Parathyroid adenoma (tissue), 2 donors: Measurements from ENCODE around the gene DCHS2.

Source experiments
- H2AFZ ChIP-seq: fragments of 300-600 bp; sonication (generic); one replicate; pipeline ENCODE4 v1.7.0; 2017; ENCODE audit warnings: antibody characterized with exemption, mild to moderate bottlenecking
- H3K27ac ChIP-seq: fragments of 300-600 bp; sonication (generic); one replicate; pipeline ENCODE4 v1.7.0; 2017
- H3K27me3 ChIP-seq: fragments of 300-600 bp; sonication (generic); one replicate; pipeline ENCODE4 v1.7.0; 2017; ENCODE audit warnings: low read length; ENCODE audit not compliant: control insufficient read depth, insufficient read depth
- H3K36me3 ChIP-seq: fragments of 300-600 bp; sonication (generic); one replicate; pipeline ENCODE4 v1.7.0; 2017; ENCODE audit warnings: low read length; ENCODE audit not compliant: control insufficient read depth, insufficient read depth
- H3K4me1 ChIP-seq: fragments of 300-600 bp; sonication (generic); one replicate; pipeline ENCODE4 v1.7.0; 2017; ENCODE audit warnings: control low read depth
- H3K4me2 ChIP-seq: fragments of 300-600 bp; sonication (generic); one replicate; pipeline ENCODE4 v1.7.0; 2017; ENCODE audit warnings: low read length
- H3K4me3 ChIP-seq: fragments of 300-600 bp; sonication (generic); one replicate; pipeline ENCODE4 v1.7.0; 2017; ENCODE audit warnings: low read depth, low read length
- H3K79me2 ChIP-seq: fragments of 300-600 bp; sonication (generic); one replicate; pipeline ENCODE4 v1.7.0; 2017; ENCODE audit warnings: control low read depth
- H3K9ac ChIP-seq: fragments of 300-600 bp; sonication (generic); one replicate; pipeline ENCODE4 v1.7.0; 2017; ENCODE audit warnings: mild to moderate bottlenecking
- H3K9me3 ChIP-seq: fragments of 300-600 bp; sonication (generic); one replicate; pipeline ENCODE4 v1.7.0; 2017; ENCODE audit warnings: low read length; ENCODE audit not compliant: control insufficient read depth
- CTCF ChIP-seq: fragments of 300-600 bp; sonication (generic); IDR thresholded peaks from one replicate; pipeline ENCODE4 v1.7.0; 2017; ENCODE audit warnings: antibody characterized with exemption, mild to moderate bottlenecking
- donor health status: primary hyperparathyroidism.

Gene DCHS2

GRCh38 chr4:154189346-154189745 lies 302.3 kb downstream of the DCHS2 start:
- no peak overlapping the region for H3K9ac ChIP-seq
- H2AFZ ChIP-seq, result no peak overlapping the region
- no peak overlapping the region for H3K4me3 ChIP-seq
- H3K27me3 ChIP-seq, result no peaks in the 10 kb centered on the region
- H3K79me2 ChIP-seq, result no peaks in the 10 kb centered on the region
- no peaks in the 10 kb centered on the region for H3K36me3 ChIP-seq
- no peak for TF ChIP-seq CTCF
- no peaks in the 10 kb centered on the region for H3K9me3 ChIP-seq
- no peak overlapping the region for H3K4me2 ChIP-seq
- no peak overlapping the region for H3K27ac ChIP-seq
- no peaks in the 10 kb centered on the region for H3K4me1 ChIP-seq

GRCh38 chr4:154186888-154187287 lies 304.7 kb downstream of the DCHS2 start:
- Histone ChIP-seq H3K27me3 (no peaks in the 10 kb centered on the region), H3K9ac (no peak overlapping the region), H3K36me3 (no peaks in the 10 kb centered on the region), H3K9me3 (no peaks in the 10 kb centered on the region), H3K4me2 (no peak overlapping the region), H3K4me3 (no peak overlapping the region), H3K27ac (no peak overlapping the region), H3K4me1 (no peaks in the 10 kb centered on the region), H3K79me2 (no peaks in the 10 kb centered on the region), H2AFZ (no peak overlapping the region)
- TF ChIP-seq CTCF, result no peak

GRCh38 chr4:154186035-154186434 lies 305.6 kb downstream of the DCHS2 start:
- Histone ChIP-seq H3K9me3 (no peaks in the 10 kb centered on the region), H3K36me3 (no peaks in the 10 kb centered on the region), H3K4me3 (no peak overlapping the region), H2AFZ (no peak overlapping the region), H3K27me3 (no peaks in the 10 kb centered on the region), H3K4me1 (no peaks in the 10 kb centered on the region), H3K9ac (no peak overlapping the region), H3K27ac (no peak overlapping the region), H3K79me2 (no peaks in the 10 kb centered on the region), H3K4me2 (no peak overlapping the region)
- no peak for TF ChIP-seq CTCF

- Histone ChIP-seq H3K4me1 (no peaks in the 10 kb centered on the region), H3K9ac (no peak overlapping the region), H3K79me2 (no peaks in the 10 kb centered on the region), H3K4me2 (no peak overlapping the region), H3K4me3 (no peak overlapping the region), H2AFZ (no peak overlapping the region), H3K27me3 (no peaks in the 10 kb centered on the region), H3K9me3 (no peaks in the 10 kb centered on the region), H3K27ac (no peak overlapping the region), H3K36me3 (no peaks in the 10 kb centered on the region)
- TF ChIP-seq CTCF, result no peak
Observed at GRCh38 chr4:154184238-154184637, 307.4 kb downstream of the DCHS2 start.

DNA sequence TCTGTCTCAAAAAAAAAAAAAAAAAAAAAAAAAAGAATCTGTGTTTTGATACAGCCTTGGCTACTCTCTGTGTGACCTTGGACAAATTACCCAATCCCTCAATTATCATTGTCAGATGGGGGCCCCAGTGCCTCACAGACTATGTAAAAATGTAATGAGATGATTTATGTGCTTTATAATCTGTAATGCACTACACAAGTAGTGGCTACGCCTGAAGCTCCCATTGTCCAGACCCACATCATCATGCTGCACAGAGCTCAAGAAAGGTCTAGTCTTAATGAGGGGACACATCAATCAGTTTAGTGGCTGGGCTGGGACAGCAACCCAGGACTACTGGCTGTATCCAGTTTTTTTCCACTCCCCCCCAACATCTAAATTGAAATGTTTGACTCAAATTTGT lies 308.3 kb downstream of the DCHS2 start:
- no peak overlapping the region for H3K9ac ChIP-seq
- H3K27ac ChIP-seq, result no peak overlapping the region
- H3K36me3 ChIP-seq, result no peaks in the 10 kb centered on the region
- H3K4me3 ChIP-seq, result no peak overlapping the region
- H3K27me3 ChIP-seq, result no peaks in the 10 kb centered on the region
- no peaks in the 10 kb centered on the region for H3K4me1 ChIP-seq
- no peaks in the 10 kb centered on the region for H3K79me2 ChIP-seq
- no peak for TF ChIP-seq CTCF
- no peak overlapping the region for H2AFZ ChIP-seq
- H3K9me3 ChIP-seq, result no peaks in the 10 kb centered on the region
- no peak overlapping the region for H3K4me2 ChIP-seq
